IMR-90 (cell line): Measurements from ENCODE around the gene GRK5. TPM values are rescaled to one million over a fixed set of nuclear protein-coding genes. Genes with fewer than 3 reads are reported as not detected.

Source experiments
- ATAC-seq: fragments of 200-7000 bp; cut with Tn5 transposase; 2 replicates; pipeline ENCODE4 v1.9.1; 2020; ENCODE audit warnings: low read depth, mild to moderate bottlenecking, moderate library complexity
- BruUV-seq: library from RNA; stranded (reverse); fragments of 400-500 nt; replicated peaks from 2 replicates; lab custom pipeline; 2021; lab: Mats Ljungman, UMichigan
- CTCF ChIA-PET: fragments of 300-600 bp; formaldehyde crosslinking; extraction: SDS; loops from one replicate; lab custom pipeline; 2021; ENCODE audit warnings: antibody characterized with exemption; lab: Yijun Ruan, JAX
- POLR2A ChIA-PET: fragments of 300-600 bp; sonication (Branson Sonifier 250); formaldehyde crosslinking; loops from one replicate; lab custom pipeline; 2022; ENCODE audit warnings: antibody characterized with exemption; ENCODE audit not compliant: unreplicated experiment; lab: Charles Lee
- DNase-seq: peaks from one replicate; pipeline ENCODE4 v3.0.0; 2013
- H2AFZ ChIP-seq: replicated peaks from 2 replicates; pipeline ENCODE3; 2013; ENCODE audit warnings: low read length, mild to moderate bottlenecking; ENCODE audit not compliant: poor library complexity
- H2AK5ac ChIP-seq: 2 replicates; pipeline ENCODE4 v1.6.1; 2013; ENCODE audit warnings: low read depth, low read length, inconsistent platforms
- H2AK9ac ChIP-seq: replicated peaks from 2 replicates; pipeline ENCODE3; 2013; ENCODE audit warnings: mild to moderate bottlenecking, low read depth, low read length, moderate library complexity; ENCODE audit not compliant: poor library complexity
- H2BK120ac ChIP-seq: 2 replicates; pipeline ENCODE4 v1.6.1; 2013; ENCODE audit warnings: low read depth, low read length, inconsistent platforms
- H2BK15ac ChIP-seq: 3 replicates; pipeline ENCODE4 v1.6.1; 2013; ENCODE audit warnings: low read depth, low read length, inconsistent platforms
- H2BK20ac ChIP-seq: 2 replicates; pipeline ENCODE4 v1.6.1; 2013; ENCODE audit warnings: low read depth, mild to moderate bottlenecking, inconsistent platforms, low read length, moderate library complexity
- H2BK5ac ChIP-seq: 2 replicates; pipeline ENCODE4 v1.6.1; 2013; ENCODE audit warnings: mild to moderate bottlenecking, low read depth, low read length, inconsistent platforms; ENCODE audit not compliant: poor library complexity, severe bottlenecking
- H3K14ac ChIP-seq: replicated peaks from 2 replicates; pipeline ENCODE4 v1.6.1; 2013; ENCODE audit warnings: low read depth, low read length, inconsistent platforms
- H3K18ac ChIP-seq: 2 replicates; pipeline ENCODE4 v1.6.1; 2013; ENCODE audit warnings: low read depth, low read length, control low read depth
- H3K23ac ChIP-seq: 2 replicates; pipeline ENCODE4 v1.6.1; 2013; ENCODE audit warnings: low read depth, low read length, inconsistent platforms
- H3K27ac ChIP-seq: 2 replicates; pipeline ENCODE4 v1.5.1; 2013; ENCODE audit warnings: mild to moderate bottlenecking, control low read depth, low read length; ENCODE audit not compliant: insufficient read depth
- H3K27me3 ChIP-seq: 2 replicates; pipeline ENCODE4 v1.6.1; 2013; ENCODE audit warnings: low read length; ENCODE audit not compliant: control insufficient read depth, insufficient read depth
- H3K36me3 ChIP-seq: 2 replicates; pipeline ENCODE4 v1.6.1; 2013; ENCODE audit warnings: low read length, mixed read lengths; ENCODE audit not compliant: control insufficient read depth, insufficient read depth
- H3K4ac ChIP-seq: 2 replicates; pipeline ENCODE4 v1.6.1; 2013; ENCODE audit warnings: low read depth, low read length, inconsistent platforms
- H3K4me1 ChIP-seq: 2 replicates; pipeline ENCODE4 v1.6.1; 2013; ENCODE audit warnings: low read length, mixed read lengths; ENCODE audit not compliant: control insufficient read depth, insufficient read depth
- H3K4me2 ChIP-seq: 2 replicates; pipeline ENCODE4 v1.6.1; 2013; ENCODE audit warnings: low read depth, mild to moderate bottlenecking, control low read depth, low read length, moderate library complexity
- H3K4me3 ChIP-seq: 2 replicates; pipeline ENCODE4 v1.5.1; 2013; ENCODE audit warnings: low read depth, mild to moderate bottlenecking, control low read depth, low read length, moderate library complexity; ENCODE audit not compliant: insufficient read depth
- H3K56ac ChIP-seq: 2 replicates; pipeline ENCODE4 v1.6.1; 2013; ENCODE audit warnings: low read length, inconsistent platforms; ENCODE audit not compliant: insufficient read depth; ENCODE audit errors: extremely low read depth
- H3K79me1 ChIP-seq, 2 experiments: 2 replicates each; pipeline ENCODE4 v1.6.1; 2013; ENCODE audit warnings: low read length in 2 of 2, inconsistent platforms in 1 of 2, low read depth in 1 of 2
- H3K9ac ChIP-seq: 2 replicates; pipeline ENCODE4 v1.6.1; 2013; ENCODE audit warnings: low read depth, low read length, control low read depth
- H3K9me1 ChIP-seq: 2 replicates; pipeline ENCODE4 v1.6.1; 2013; ENCODE audit warnings: low read length, inconsistent platforms; ENCODE audit not compliant: insufficient read depth
- H3K9me3 ChIP-seq: 2 replicates; pipeline ENCODE4 v1.6.1; 2013; ENCODE audit warnings: low read length; ENCODE audit not compliant: control insufficient read depth, insufficient read depth
- H4K20me1 ChIP-seq: 2 replicates; pipeline ENCODE4 v1.6.1; 2013; ENCODE audit warnings: low read length, inconsistent platforms; ENCODE audit not compliant: insufficient read depth
- H4K5ac ChIP-seq: 2 replicates; pipeline ENCODE4 v1.6.1; 2013; ENCODE audit warnings: mild to moderate bottlenecking, low read depth, low read length, control low read depth
- H4K8ac ChIP-seq, 2 experiments: 2 replicates each; pipeline ENCODE4 v1.6.1; 2013; ENCODE audit warnings: low read depth in 2 of 2, low read length in 2 of 2, control low read depth in 1 of 2, inconsistent platforms in 1 of 2
- H4K91ac ChIP-seq: 2 replicates; pipeline ENCODE4 v1.6.1; 2013; ENCODE audit warnings: low read depth, low read length, inconsistent platforms; ENCODE audit not compliant: insufficient read depth
- BHLHE40 ChIP-seq: fragments of 150-350 bp; IDR thresholded peaks from 2 replicates; pipeline ENCODE4 v1.6.1; 2016; ENCODE audit warnings: mild to moderate bottlenecking, low read depth, low read length
- CEBPB ChIP-seq: IDR thresholded peaks from 2 replicates; pipeline ENCODE4 v1.6.1; 2012; ENCODE audit warnings: low read depth, low read length, improper control_type of control experiment
- ELK1 ChIP-seq: fragments of 150-350 bp; IDR thresholded peaks from 2 replicates; pipeline ENCODE4 v1.6.1; 2016; ENCODE audit warnings: low read depth, mild to moderate bottlenecking, low read length, moderate library complexity, borderline replicate concordance
- FOS ChIP-seq: fragments of 150-350 bp; IDR thresholded peaks from 2 replicates; pipeline ENCODE4 v1.6.1; 2016; ENCODE audit warnings: low read depth, low read length
- MAFK ChIP-seq: IDR thresholded peaks from 2 replicates; pipeline ENCODE4 v1.6.1; 2012; ENCODE audit warnings: low read depth, low read length, improper control_type of control experiment
- MAZ ChIP-seq: IDR thresholded peaks from 2 replicates; pipeline ENCODE4 v1.6.1; 2012; ENCODE audit warnings: low read depth, mild to moderate bottlenecking, low read length, improper control_type of control experiment, moderate library complexity, borderline replicate concordance
- MXI1 ChIP-seq: IDR thresholded peaks from 2 replicates; pipeline ENCODE4 v1.6.1; 2012; ENCODE audit warnings: low read depth, mild to moderate bottlenecking, low read length, moderate library complexity, borderline replicate concordance
- NFE2L2 ChIP-seq: fragments of 150-350 bp; IDR thresholded peaks from 2 replicates; pipeline ENCODE4 v1.6.1; 2016; ENCODE audit warnings: low read depth, mild to moderate bottlenecking, low read length
- POLR2A ChIP-seq: IDR thresholded peaks from 2 replicates; pipeline ENCODE4 v1.6.1; 2012; ENCODE audit warnings: mild to moderate bottlenecking, low read depth, low read length
- RAD21 ChIP-seq: IDR thresholded peaks from 2 replicates; pipeline ENCODE4 v1.6.1; 2012; ENCODE audit warnings: low read length, improper control_type of control experiment
- RCOR1 ChIP-seq: IDR thresholded peaks from 2 replicates; pipeline ENCODE4 v1.6.1; 2012; ENCODE audit warnings: mild to moderate bottlenecking, low read length, improper control_type of control experiment; ENCODE audit not compliant: insufficient replicate concordance
- RFX5 ChIP-seq: IDR thresholded peaks from 2 replicates; pipeline ENCODE4 v1.8.0; 2012; ENCODE audit warnings: low read depth, mild to moderate bottlenecking, low read length, moderate library complexity
- SMC3 ChIP-seq: fragments of 150-350 bp; IDR thresholded peaks from 2 replicates; pipeline ENCODE4 v1.6.1; 2016; ENCODE audit warnings: low read depth, mild to moderate bottlenecking, antibody characterized with exemption, low read length, moderate library complexity
- USF2 ChIP-seq: fragments of 150-350 bp; IDR thresholded peaks from 2 replicates; pipeline ENCODE4 v1.6.1; 2017; ENCODE audit warnings: mild to moderate bottlenecking, antibody characterized with exemption, low read length, low read depth
- WGBS, 2 experiments: methylation state at CpG; one replicate each; pipeline versions ENCODE4 v1.1.5 to v1.1.7; 2013; ENCODE audit warnings: missing lambda C conversion rate in 2 of 2; ENCODE audit not compliant: insufficient read length in 1 of 2; ENCODE audit errors: extremely low coverage in 2 of 2; 5-methylcytosine and 5-hydroxymethylcytosine counted together
- dilution Hi-C: fragments of 300-500 bp; cut with HindIII; formaldehyde crosslinking; loops from one replicate; pipeline ENCODE4 v1.14.3; 2018; ENCODE audit warnings: low sequenced_read_pairs; ENCODE audit not compliant: unreplicated experiment
- in situ Hi-C: fragments of 300-500 bp; cut with MboI; formaldehyde crosslinking; loops from 3 replicates; pipeline ENCODE4 v1.14.3; 2019; ENCODE audit warnings: low sequenced_read_pairs, inconsistent platforms, mixed read lengths
- intact Hi-C: fragments of 100-400 bp; cut with micrococcal nuclease; formaldehyde crosslinking; loops from 2 replicates; pipeline ENCODE4 v1.10.0; 2022
- polyA plus RNA-seq, 3 experiments: library from polyadenylated mRNA; depleted of rRNA; stranded (reverse); fragments of >200 nt; gene quantifications; 2 replicates each; pipeline ENCODE4 v1.2.3, GENCODE V29; 2012; ENCODE audit warnings: low replicate concordance in 1 of 3
- total RNA-seq: library from RNA; depleted of rRNA; stranded (reverse); fragments of >200 nt; gene quantifications from 2 replicates; pipeline ENCODE4 v1.2.3, GENCODE V29; 2012

The GRK5 gene
- total and polyA plus RNA-seq, 2 of the 4 experiments (the other 2 are of a cell fraction): 12.9 to 16.3 TPM

- ChIA-PET POLR2A (no interaction called here), CTCF (interaction anchor here (0.9 to 1.1 kb wide), 2 partner anchors 12 to 35 kb away, joined by 3 to 4 read pairs; no protein-coding TSS in a partner anchor)
- peaks cover 28% of the 10 kb centered on the region for H3K36me3 ChIP-seq
- peaks cover 63% of the 10 kb centered on the region for H3K4me1 ChIP-seq
- no peak overlapping the region; the same call in 1 of the 2 replicates for H3K23ac ChIP-seq
- no peaks in the 10 kb centered on the region for H3K27me3 ChIP-seq
- 0 out of 2 replicates have a peak overlapping the region, but pooled peaks have one; percentile 11 for H3K14ac ChIP-seq
- 0 out of 2 replicates have a peak overlapping the region, but pooled peaks have one; percentile 97 for H2AK5ac ChIP-seq
- H4K20me1 ChIP-seq: peaks cover 22% of the 10 kb centered on the region; the same call in 1 of the 2 replicates
- no peak overlapping the region for H2BK15ac ChIP-seq
- ATAC-seq (no peak), DNase-seq (no peak)
- no peak overlapping the region for H2AK9ac ChIP-seq
- H3K18ac ChIP-seq: no peak overlapping the region
- peaks cover 39 to 79% of the 10 kb centered on the region in 2 experiments for H3K79me1 ChIP-seq
- no peak overlapping the region for H2BK120ac ChIP-seq
- no peak overlapping the region for H3K4me3 ChIP-seq
- H3K4me2 ChIP-seq: no peak overlapping the region
- peak overlapping the region in 1 of 2 experiments; percentile 42; a peak in 1 of 4 replicates for H4K8ac ChIP-seq
- dilution Hi-C loops: no loop called here
- H2BK5ac ChIP-seq: no peak overlapping the region
- peaks cover 44% of the 10 kb centered on the region for H3K9me1 ChIP-seq
- whole genome bisulfite sequencing, 2 experiments: 97% methylated on average over 12 of the region's 21 CpGs; no CpG with 5 or more reads in 1 of the 2 experiments
- no TSS peak for BruUV-seq
- no peak overlapping the region; the same call in 1 of the 2 replicates for H4K5ac ChIP-seq
- H3K56ac ChIP-seq: no peak overlapping the region
- intact Hi-C loops: no loop called here
- peak overlapping the region; percentile 46; the same call in 1 of the 2 replicates for H3K27ac ChIP-seq
- no peak overlapping the region for H2BK20ac ChIP-seq
- H3K4ac ChIP-seq: peak overlapping the region; percentile 2; the same call in 1 of the 2 replicates
- no peak overlapping the region for H3K9ac ChIP-seq
- no peak overlapping the region for H2AFZ ChIP-seq
- no peaks in the 10 kb centered on the region for H3K9me3 ChIP-seq
- no peak overlapping the region; the same call in 1 of the 2 replicates for H4K91ac ChIP-seq
- in situ Hi-C loops: no loop called here
- TF ChIP-seq BHLHE40 (no peak), MAZ (no peak), RCOR1 (no peak), CEBPB (no peak), MXI1 (no peak), ELK1 (no peak), POLR2A (no peak), RFX5 (no peak), USF2 (no peak), NFE2L2 (no peak), SMC3 (no peak), MAFK (no peak), RAD21 (no peak), FOS (no peak)
These were observed 160.6 kb downstream of the GRK5 start for GRCh38 chr10:119367841-119368549.
